ENCODE data around the gene ACLY. TPM values are rescaled to one million over a fixed set of nuclear protein-coding genes. Genes with fewer than 3 reads are reported as not detected.

Gene ACLY
- total RNA-seq, 1 experiment from 2014 or later: 173 TPM

DNA sequence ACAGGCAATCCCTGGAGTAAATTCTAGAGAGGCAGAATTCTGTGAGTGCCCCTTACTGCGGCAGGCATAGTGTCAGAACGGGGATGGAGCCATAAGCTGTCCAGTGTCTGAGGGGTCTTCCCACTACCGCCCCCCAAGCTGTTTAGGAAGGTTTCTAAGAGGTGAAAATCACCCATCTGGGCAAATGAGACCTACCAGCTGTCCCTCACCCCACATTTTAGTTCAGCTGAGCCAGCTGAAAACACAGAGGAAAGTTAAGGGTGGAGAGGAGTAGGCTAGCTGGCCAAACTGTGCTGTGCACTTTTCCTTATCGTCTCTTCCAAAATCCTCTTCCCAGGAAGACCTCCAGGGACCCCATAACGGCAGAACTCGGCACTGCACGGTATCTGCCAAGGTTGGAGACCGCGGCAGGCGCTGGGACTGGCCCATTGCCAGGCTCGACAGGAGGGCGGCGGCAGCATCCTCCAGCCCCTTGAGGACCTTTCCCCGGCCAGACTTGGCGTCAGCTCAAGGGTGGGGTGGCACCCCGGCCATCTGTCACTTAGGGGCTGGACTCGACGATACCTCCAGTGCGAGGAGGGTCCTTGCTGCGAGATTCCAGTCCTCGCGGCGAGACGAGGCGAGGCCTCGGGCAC lies 955 bp downstream of the ACLY start:
- H2AFZ ChIP-seq (ENCODE audit: low read length): no peak overlapping the region
- H3K4me2 ChIP-seq (ENCODE audit: low read depth, low read length, poor library complexity, severe bottlenecking): peak overlapping the region; percentile 90
- H3K79me2 ChIP-seq (ENCODE audit: low read length): peaks cover 60% of the 10 kb centered on the region
- H3K9me3 ChIP-seq (ENCODE audit: low read length): no peaks in the 10 kb centered on the region
- H3K4me1 ChIP-seq (ENCODE audit: low read length): peaks cover 53% of the 10 kb centered on the region
- peak overlapping the region; percentile 76 for H3K27ac ChIP-seq (ENCODE audit: low read length)
- no peaks in the 10 kb centered on the region for H3K27me3 ChIP-seq (ENCODE audit: low read length)
- H3K4me3 ChIP-seq (ENCODE audit: low read length): peak overlapping the region; percentile 99
- peaks cover 52% of the 10 kb centered on the region for H4K20me1 ChIP-seq (ENCODE audit: insufficient read depth, low read depth, low read length)
- H3K9ac ChIP-seq (ENCODE audit: low read length): peak overlapping the region; percentile 100
- no peaks in the 10 kb centered on the region for H3K9me2 ChIP-seq (replicated peaks; ENCODE audit: insufficient read depth, low read length)
- DNase-seq: peak; percentile 78
- peaks cover 15% of the 10 kb centered on the region; the same call in 1 of the 2 replicates for H3K36me3 ChIP-seq (ENCODE audit: insufficient read depth, low read length)

DNA sequence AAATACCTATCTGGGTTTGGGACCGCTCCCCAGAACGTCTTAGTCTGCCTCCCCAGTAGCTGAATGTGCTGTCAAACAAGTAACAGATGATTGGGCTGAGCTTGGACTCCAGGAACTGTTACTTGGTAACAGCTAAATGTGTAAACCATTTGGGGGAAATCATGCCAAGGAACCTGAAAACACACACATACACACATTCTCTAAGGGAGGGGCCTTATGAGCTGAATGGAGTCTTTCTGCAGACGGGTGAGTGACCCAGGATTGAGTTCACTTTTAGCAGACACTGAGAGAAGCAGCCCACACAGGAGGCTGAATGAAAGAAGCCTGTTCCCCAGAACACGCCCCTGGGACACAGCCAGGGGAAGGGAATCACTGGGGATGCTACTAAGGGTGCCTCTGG lies 1.6 kb downstream of the ACLY start:
- H3K4me2 ChIP-seq (ENCODE audit: low read depth, low read length, poor library complexity, severe bottlenecking): peak overlapping the region; percentile 90
- H3K4me3 ChIP-seq (ENCODE audit: low read length): peak overlapping the region; percentile 99
- peak overlapping the region; percentile 76 for H3K27ac ChIP-seq (ENCODE audit: low read length)
- H3K27me3 ChIP-seq (ENCODE audit: low read length): no peaks in the 10 kb centered on the region
- peaks cover 20% of the 10 kb centered on the region for H3K36me3 ChIP-seq (ENCODE audit: insufficient read depth, low read length)
- no peak overlapping the region for H2AFZ ChIP-seq (ENCODE audit: low read length)
- H3K9me2 ChIP-seq (replicated peaks; ENCODE audit: insufficient read depth, low read length): no peaks in the 10 kb centered on the region
- DNase-seq: no peak
- peaks cover 56% of the 10 kb centered on the region for H4K20me1 ChIP-seq (ENCODE audit: insufficient read depth, low read depth, low read length)
- H3K79me2 ChIP-seq (ENCODE audit: low read length): peaks cover 66% of the 10 kb centered on the region
- peak overlapping the region; percentile 100 for H3K9ac ChIP-seq (ENCODE audit: low read length)
- peaks cover 47% of the 10 kb centered on the region for H3K4me1 ChIP-seq (ENCODE audit: low read length)
- H3K9me3 ChIP-seq (ENCODE audit: low read length): no peaks in the 10 kb centered on the region

DNA sequence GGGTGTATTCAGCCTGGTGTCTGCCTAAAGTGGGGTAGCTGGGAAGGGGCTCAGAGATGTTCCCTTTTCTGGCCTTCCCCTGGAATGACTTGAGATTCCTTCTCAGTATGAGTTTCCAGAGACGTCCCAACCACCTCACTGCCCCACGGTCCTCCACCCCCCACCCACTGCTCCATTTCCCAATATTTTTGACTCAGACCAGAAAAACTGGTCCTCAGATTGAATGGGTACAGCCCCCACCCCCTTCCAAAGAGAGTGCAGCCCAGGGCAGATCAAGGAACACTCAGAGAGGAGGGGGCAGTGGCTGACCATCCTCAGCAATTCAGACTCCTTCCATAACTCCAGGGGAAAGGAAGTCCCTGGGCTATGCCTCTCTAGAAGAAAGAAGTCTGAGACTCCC lies 3.2 kb downstream of the ACLY start:
- H3K9me2 ChIP-seq (replicated peaks; ENCODE audit: insufficient read depth, low read length): no peaks in the 10 kb centered on the region
- H3K9me3 ChIP-seq (ENCODE audit: low read length): no peaks in the 10 kb centered on the region
- peaks cover 32% of the 10 kb centered on the region for H3K36me3 ChIP-seq (ENCODE audit: insufficient read depth, low read length)
- peaks cover 36% of the 10 kb centered on the region for H3K4me1 ChIP-seq (ENCODE audit: low read length)
- no peak for DNase-seq
- H4K20me1 ChIP-seq (ENCODE audit: insufficient read depth, low read depth, low read length): peaks cover 67% of the 10 kb centered on the region
- H3K4me2 ChIP-seq (ENCODE audit: low read depth, low read length, poor library complexity, severe bottlenecking): no peak overlapping the region
- peaks cover 75% of the 10 kb centered on the region for H3K79me2 ChIP-seq (ENCODE audit: low read length)
- no peak overlapping the region for H2AFZ ChIP-seq (ENCODE audit: low read length)
- H3K27me3 ChIP-seq (ENCODE audit: low read length): no peaks in the 10 kb centered on the region
- no peak overlapping the region for H3K9ac ChIP-seq (ENCODE audit: low read length)
- H3K4me3 ChIP-seq (ENCODE audit: low read length): no peak overlapping the region
- H3K27ac ChIP-seq (ENCODE audit: low read length): no peak overlapping the region

DNA sequence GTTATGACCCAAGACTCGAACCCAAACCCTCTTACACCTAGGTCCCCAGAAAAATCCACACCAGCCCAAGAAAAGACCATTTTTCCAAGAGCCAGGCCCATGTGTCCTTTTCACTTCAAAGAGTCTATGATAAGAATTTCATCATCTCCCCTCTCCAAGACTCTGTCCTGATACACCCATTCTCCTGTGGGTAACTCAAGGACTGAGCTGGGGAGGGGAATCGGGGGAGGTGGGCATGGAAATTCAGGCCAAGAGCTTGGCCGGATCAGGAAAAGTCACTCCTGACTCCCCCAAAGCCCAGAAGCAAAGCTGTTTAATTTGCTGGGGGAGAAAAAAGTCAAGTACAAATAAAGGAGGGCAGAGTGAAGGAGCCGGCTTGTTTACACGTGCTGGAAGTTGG lies 3.7 kb downstream of the ACLY start:
- Histone ChIP-seq H3K4me2 (ENCODE audit: low read depth, low read length, poor library complexity, severe bottlenecking) (no peak overlapping the region), H3K4me3 (ENCODE audit: low read length) (no peak overlapping the region), H3K4me1 (ENCODE audit: low read length) (peaks cover 34% of the 10 kb centered on the region), H4K20me1 (ENCODE audit: insufficient read depth, low read depth, low read length) (peaks cover 69% of the 10 kb centered on the region), H3K36me3 (ENCODE audit: insufficient read depth, low read length) (peaks cover 33% of the 10 kb centered on the region), H3K9ac (ENCODE audit: low read length) (no peak overlapping the region), H3K9me2 (replicated peaks; ENCODE audit: insufficient read depth, low read length) (no peaks in the 10 kb centered on the region), H3K27ac (ENCODE audit: low read length) (no peak overlapping the region), H3K27me3 (ENCODE audit: low read length) (no peaks in the 10 kb centered on the region), H3K9me3 (ENCODE audit: low read length) (no peaks in the 10 kb centered on the region), H2AFZ (ENCODE audit: low read length) (no peak overlapping the region), H3K79me2 (ENCODE audit: low read length) (peaks cover 76% of the 10 kb centered on the region)
- no peak for DNase-seq

DNA sequence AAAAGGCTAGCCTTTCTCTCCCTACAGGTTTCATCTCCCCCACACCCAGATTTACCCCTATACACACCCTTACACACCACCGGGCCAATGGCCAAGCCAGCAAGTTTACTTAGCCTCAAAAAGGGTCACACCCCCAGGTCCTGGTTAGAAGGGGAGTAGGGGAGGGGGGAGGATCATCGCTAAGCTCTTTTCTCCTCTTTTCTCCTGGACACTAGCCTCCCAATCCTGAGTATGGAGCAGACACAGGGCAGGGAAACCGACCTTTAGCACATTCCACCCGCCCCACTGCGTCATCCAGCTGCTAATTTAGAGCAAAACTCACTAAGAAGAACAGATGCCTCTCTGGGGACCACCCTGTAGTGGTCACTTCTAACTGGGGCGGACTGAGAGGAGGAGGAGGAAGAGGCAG lies 4.4 kb downstream of the ACLY start:
- Histone ChIP-seq H3K36me3 (ENCODE audit: insufficient read depth, low read length) (peaks cover 38% of the 10 kb centered on the region), H4K20me1 (ENCODE audit: insufficient read depth, low read depth, low read length) (peaks cover 70% of the 10 kb centered on the region), H3K79me2 (ENCODE audit: low read length) (peaks cover 80% of the 10 kb centered on the region), H2AFZ (ENCODE audit: low read length) (no peak overlapping the region), H3K27ac (ENCODE audit: low read length) (no peak overlapping the region), H3K9me3 (ENCODE audit: low read length) (no peaks in the 10 kb centered on the region), H3K9me2 (replicated peaks; ENCODE audit: insufficient read depth, low read length) (no peaks in the 10 kb centered on the region), H3K4me3 (ENCODE audit: low read length) (no peak overlapping the region), H3K27me3 (ENCODE audit: low read length) (no peaks in the 10 kb centered on the region), H3K4me2 (ENCODE audit: low read depth, low read length, poor library complexity, severe bottlenecking) (no peak overlapping the region), H3K4me1 (ENCODE audit: low read length) (peaks cover 28% of the 10 kb centered on the region), H3K9ac (ENCODE audit: low read length) (no peak overlapping the region)
- no peak for DNase-seq

DNA sequence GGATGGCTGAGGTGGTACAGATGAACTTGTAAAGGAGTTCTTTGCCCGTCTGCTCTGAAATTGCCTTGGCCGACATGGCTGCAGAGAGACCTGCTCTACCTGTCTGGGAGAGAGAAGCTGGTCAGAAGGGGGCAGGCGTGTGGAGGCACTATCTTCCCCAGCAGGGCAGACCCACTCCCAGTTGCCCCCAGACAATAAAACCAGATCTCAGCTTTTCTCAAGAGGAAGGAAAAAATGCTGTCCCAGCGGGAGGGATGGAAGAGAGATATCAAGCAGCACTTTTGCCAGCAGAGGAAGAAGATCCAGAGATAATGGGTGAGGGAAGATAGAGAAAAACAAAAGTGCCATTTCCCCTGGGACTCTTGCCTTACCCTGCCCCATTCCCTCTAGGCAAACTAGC lies 5.0 kb downstream of the ACLY start:
- peaks cover 80% of the 10 kb centered on the region for H3K79me2 ChIP-seq (ENCODE audit: low read length)
- peaks cover 70% of the 10 kb centered on the region for H4K20me1 ChIP-seq (ENCODE audit: insufficient read depth, low read depth, low read length)
- no peak overlapping the region for H3K27ac ChIP-seq (ENCODE audit: low read length)
- H3K36me3 ChIP-seq (ENCODE audit: insufficient read depth, low read length): peaks cover 40% of the 10 kb centered on the region
- peaks cover 26% of the 10 kb centered on the region for H3K4me1 ChIP-seq (ENCODE audit: low read length)
- H3K27me3 ChIP-seq (ENCODE audit: low read length): no peaks in the 10 kb centered on the region
- H3K9ac ChIP-seq (ENCODE audit: low read length): no peak overlapping the region
- no peak overlapping the region for H3K4me2 ChIP-seq (ENCODE audit: low read depth, low read length, poor library complexity, severe bottlenecking)
- no peak overlapping the region for H2AFZ ChIP-seq (ENCODE audit: low read length)
- no peaks in the 10 kb centered on the region for H3K9me2 ChIP-seq (replicated peaks; ENCODE audit: insufficient read depth, low read length)
- no peak for DNase-seq
- H3K4me3 ChIP-seq (ENCODE audit: low read length): no peak overlapping the region
- no peaks in the 10 kb centered on the region for H3K9me3 ChIP-seq (ENCODE audit: low read length)

DNA sequence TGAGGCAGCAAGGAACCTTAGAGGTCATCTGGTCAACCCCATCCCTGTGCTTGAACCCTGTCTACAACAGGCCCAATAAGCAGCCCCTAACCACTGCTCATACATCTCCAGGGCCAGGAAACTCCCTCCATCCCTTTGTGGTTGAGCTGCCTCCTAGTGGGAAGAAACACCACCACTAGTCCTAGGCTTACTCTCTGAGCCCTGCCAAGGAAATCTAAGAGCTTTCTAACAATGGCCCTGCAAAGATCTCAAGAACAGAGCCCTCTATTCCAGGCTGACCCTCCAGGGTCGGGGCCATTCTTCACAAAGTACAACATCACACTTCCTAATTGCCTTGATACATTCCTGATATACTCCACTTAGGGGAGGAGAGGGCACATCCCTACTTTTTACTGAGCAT lies 5.8 kb downstream of the ACLY start:
- no peaks in the 10 kb centered on the region for H3K27me3 ChIP-seq (ENCODE audit: low read length)
- no peak overlapping the region for H3K4me3 ChIP-seq (ENCODE audit: low read length)
- DNase-seq: no peak
- no peak overlapping the region for H3K9ac ChIP-seq (ENCODE audit: low read length)
- peaks cover 70% of the 10 kb centered on the region for H4K20me1 ChIP-seq (ENCODE audit: insufficient read depth, low read depth, low read length)
- H3K79me2 ChIP-seq (ENCODE audit: low read length): peaks cover 71% of the 10 kb centered on the region
- H2AFZ ChIP-seq (ENCODE audit: low read length): no peak overlapping the region
- H3K9me2 ChIP-seq (replicated peaks; ENCODE audit: insufficient read depth, low read length): no peaks in the 10 kb centered on the region
- no peaks in the 10 kb centered on the region for H3K9me3 ChIP-seq (ENCODE audit: low read length)
- H3K27ac ChIP-seq (ENCODE audit: low read length): no peak overlapping the region
- H3K4me1 ChIP-seq (ENCODE audit: low read length): peaks cover 26% of the 10 kb centered on the region
- no peak overlapping the region for H3K4me2 ChIP-seq (ENCODE audit: low read depth, low read length, poor library complexity, severe bottlenecking)
- H3K36me3 ChIP-seq (ENCODE audit: insufficient read depth, low read length): peaks cover 42% of the 10 kb centered on the region

DNA sequence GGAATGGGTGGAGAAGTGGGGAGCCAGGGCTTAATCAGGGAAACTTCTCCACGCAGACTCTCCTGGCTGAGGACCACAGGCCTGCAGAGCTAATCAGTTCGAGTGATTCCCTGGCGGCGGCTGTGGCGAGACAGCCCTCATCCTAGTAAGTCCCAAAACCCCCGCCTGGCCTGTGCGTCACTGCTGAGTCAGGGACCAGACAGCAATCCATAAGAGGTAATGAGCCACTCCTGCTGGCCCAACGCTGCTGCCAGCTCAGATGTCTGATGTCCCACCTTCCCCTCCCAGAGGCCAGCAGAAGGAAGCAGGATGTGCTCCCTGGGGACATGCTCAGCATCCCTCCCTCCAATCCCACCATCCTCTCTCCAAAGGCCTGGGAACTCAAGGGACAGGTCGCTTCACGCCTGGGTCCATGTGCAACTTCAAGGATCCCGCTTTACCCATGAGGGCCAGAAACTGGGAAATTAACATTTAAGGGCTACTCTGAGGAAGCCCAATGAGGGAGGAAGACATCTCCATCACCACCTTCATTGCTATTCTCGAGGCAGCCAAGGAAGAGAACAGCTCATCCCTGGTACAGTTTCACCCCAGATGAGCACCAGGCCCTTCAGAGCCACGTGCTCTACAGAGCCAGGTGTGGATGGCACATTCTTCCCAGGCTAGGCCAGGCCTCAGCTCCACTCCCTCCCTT lies 7.9 kb downstream of the ACLY start:
- no peaks in the 10 kb centered on the region for H3K9me3 ChIP-seq (ENCODE audit: low read length)

More for the DNA sequence above, 7.9 kb downstream of the ACLY start:
- no peak overlapping the region for H2AFZ ChIP-seq (ENCODE audit: low read length)
- H3K4me3 ChIP-seq (ENCODE audit: low read length): no peak overlapping the region
- H3K79me2 ChIP-seq (ENCODE audit: low read length): peaks cover 51% of the 10 kb centered on the region
- H3K9me2 ChIP-seq (replicated peaks; ENCODE audit: insufficient read depth, low read length): no peaks in the 10 kb centered on the region
- peaks cover 8% of the 10 kb centered on the region; the same call in 1 of the 2 replicates for H3K4me1 ChIP-seq (ENCODE audit: low read length)
- H3K9ac ChIP-seq (ENCODE audit: low read length): no peak overlapping the region
- peaks cover 59% of the 10 kb centered on the region for H3K36me3 ChIP-seq (ENCODE audit: insufficient read depth, low read length)
- no peak overlapping the region for H3K27ac ChIP-seq (ENCODE audit: low read length)
- peaks cover 58% of the 10 kb centered on the region for H4K20me1 ChIP-seq (ENCODE audit: insufficient read depth, low read depth, low read length)
- DNase-seq: no peak
- H3K27me3 ChIP-seq (ENCODE audit: low read length): no peaks in the 10 kb centered on the region
- H3K4me2 ChIP-seq (ENCODE audit: low read depth, low read length, poor library complexity, severe bottlenecking): no peak overlapping the region
